ENCODE data around the gene HIVEP3. TPM values are rescaled to one million over a fixed set of nuclear protein-coding genes. Genes with fewer than 3 reads are reported as not detected.

The HIVEP3 gene
- total RNA-seq, 1 donor from 2014 or later, result 5.8 TPM

DNA sequence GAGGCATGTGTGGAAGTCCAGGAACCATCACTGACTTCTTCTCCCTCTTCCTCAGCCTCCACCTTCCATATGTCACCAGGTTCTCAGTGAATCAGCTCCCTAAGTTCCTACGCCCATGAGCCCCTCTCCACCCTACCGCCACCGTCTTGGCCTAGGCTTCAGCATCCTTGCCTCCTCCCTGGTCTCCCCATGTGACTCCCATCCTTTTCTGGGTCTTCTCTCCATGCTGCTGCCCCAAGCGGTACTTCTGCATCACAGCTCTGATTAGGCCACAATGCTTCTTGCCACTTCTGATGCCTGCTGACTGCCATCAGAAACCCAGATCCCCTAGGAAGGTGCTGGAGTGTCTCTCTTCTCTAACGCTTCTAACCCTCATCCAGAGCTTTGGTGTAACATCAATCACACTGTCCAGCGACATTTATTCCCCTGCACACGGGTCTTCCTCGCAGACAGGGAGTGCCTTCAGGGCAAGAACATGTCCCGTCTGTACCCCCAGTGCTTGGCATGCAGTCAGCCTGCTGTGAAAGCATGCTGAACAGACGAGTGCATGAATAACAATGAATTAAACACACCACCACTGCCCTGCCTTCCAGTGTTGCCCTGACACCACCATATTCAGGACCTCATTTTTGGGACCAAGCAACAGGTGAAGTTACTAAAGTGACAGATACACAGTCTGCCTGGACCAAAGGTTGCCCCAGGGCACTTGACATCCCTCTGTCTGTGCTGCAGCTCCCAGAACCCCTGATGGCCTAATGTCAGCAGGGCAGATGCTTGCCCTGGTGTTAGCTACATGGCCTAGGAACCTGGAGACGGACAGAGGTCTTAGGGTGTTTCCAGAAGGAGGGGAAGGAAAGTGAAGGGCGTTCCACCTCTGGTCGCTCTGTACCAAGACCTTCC is 275.6 kb downstream of the HIVEP3 start:
- TF ChIP-seq, protein P1, sequence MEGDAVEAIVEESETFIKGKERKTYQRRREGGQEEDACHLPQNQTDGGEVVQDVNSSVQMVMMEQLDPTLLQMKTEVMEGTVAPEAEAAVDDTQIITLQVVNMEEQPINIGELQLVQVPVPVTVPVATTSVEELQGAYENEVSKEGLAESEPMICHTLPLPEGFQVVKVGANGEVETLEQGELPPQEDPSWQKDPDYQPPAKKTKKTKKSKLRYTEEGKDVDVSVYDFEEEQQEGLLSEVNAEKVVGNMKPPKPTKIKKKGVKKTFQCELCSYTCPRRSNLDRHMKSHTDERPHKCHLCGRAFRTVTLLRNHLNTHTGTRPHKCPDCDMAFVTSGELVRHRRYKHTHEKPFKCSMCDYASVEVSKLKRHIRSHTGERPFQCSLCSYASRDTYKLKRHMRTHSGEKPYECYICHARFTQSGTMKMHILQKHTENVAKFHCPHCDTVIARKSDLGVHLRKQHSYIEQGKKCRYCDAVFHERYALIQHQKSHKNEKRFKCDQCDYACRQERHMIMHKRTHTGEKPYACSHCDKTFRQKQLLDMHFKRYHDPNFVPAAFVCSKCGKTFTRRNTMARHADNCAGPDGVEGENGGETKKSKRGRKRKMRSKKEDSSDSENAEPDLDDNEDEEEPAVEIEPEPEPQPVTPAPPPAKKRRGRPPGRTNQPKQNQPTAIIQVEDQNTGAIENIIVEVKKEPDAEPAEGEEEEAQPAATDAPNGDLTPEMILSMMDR (IDR thresholded peaks at IDR 0.05; ENCODE audit: insufficient read depth, low read length, poor library complexity, severe bottlenecking), result no peak
- Histone ChIP-seq H3K4me3 (ENCODE audit: low read depth, low read length) (no peak overlapping the region), H3K27me3 (ENCODE audit: control insufficient read depth, insufficient read depth, low read length) (no peaks in the 10 kb centered on the region), H3K36me3 (ENCODE audit: control insufficient read depth, insufficient read depth, low read length) (no peaks in the 10 kb centered on the region)
- DNase-seq (ENCODE audit: low read depth), result no peak

DNA sequence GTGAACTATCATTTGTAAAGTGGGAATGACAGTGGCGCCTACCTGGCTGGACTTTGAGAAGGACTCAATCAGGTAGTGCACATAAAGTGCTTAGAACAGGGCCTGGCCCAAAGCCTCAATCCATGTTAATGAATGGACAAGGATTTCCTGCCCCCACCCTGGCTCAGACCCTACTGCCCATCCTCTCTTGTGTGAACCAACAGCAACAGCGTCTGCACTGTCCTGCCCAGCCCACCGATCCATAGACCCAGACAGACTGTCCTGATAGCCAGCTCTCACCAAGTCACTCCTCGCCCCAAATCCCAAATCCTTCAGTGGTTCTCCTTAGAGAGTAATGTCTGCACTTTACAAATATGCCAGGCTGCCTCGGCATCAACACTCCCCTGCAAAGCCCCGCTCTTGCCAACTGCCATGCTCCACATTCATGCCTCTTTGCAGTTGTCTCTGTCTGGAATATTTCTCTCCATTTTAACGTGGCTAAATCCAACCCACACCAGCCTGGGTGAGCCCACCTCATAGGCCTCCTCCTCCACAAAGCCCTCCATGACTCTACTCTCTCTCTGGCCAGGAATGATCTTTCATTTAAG is 276.7 kb downstream of the HIVEP3 start:
- Histone ChIP-seq H3K27me3 (ENCODE audit: control insufficient read depth, insufficient read depth, low read length) (no peaks in the 10 kb centered on the region), H3K36me3 (ENCODE audit: control insufficient read depth, insufficient read depth, low read length) (no peaks in the 10 kb centered on the region), H3K4me3 (ENCODE audit: low read depth, low read length) (no peak overlapping the region)
- TF ChIP-seq, protein P1 (IDR thresholded peaks at IDR 0.05; ENCODE audit: insufficient read depth, low read length, poor library complexity, severe bottlenecking), result no peak
- DNase-seq (ENCODE audit: low read depth), result no peak

- Histone ChIP-seq H3K4me3 (ENCODE audit: low read depth, low read length) (no peak overlapping the region), H3K27me3 (ENCODE audit: control insufficient read depth, insufficient read depth, low read length) (no peaks in the 10 kb centered on the region), H3K36me3 (ENCODE audit: control insufficient read depth, insufficient read depth, low read length) (no peaks in the 10 kb centered on the region)
- no peak for DNase-seq (ENCODE audit: low read depth)
- TF ChIP-seq, protein P1 (IDR thresholded peaks at IDR 0.05; ENCODE audit: insufficient read depth, low read length, poor library complexity, severe bottlenecking), result no peak
Observed at GRCh38 chr1:41641475-41641814, 277.3 kb downstream of the HIVEP3 start.

DNA sequence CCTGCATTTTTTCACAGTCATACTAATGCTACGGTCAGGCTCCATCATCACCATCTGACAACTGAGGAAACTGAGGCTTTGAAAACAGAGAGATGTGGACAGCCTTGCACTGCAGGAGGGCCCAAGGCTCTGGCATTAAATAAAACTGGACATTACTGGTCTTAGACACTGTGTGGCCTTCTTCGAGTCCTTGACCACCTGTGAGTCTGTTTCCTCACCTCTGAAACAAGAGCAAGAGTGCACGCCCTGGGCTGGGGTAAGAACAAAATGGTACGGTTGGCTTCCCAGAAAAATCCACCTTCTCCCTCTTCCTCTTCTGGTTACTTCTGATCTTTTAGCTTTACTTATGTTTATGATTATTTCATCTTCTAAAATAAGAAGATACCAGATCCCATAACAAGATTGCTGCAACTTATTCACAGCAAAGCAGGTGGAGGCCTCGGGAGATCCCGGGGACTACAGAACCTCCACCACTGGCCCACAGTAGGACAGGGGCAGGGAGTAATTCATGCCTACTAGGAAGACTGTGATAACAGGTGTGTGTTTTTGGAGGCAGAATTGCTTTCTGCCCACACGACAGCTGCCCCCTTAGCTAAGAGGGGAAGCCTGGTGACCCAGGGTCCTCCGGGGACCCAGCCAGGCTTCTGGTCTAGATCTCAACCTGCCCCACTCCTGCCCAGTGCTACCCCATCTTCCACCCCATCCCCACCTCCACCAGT is 277.8 kb downstream of the HIVEP3 start:
- Histone ChIP-seq H3K27me3 (ENCODE audit: control insufficient read depth, insufficient read depth, low read length) (no peaks in the 10 kb centered on the region), H3K36me3 (ENCODE audit: control insufficient read depth, insufficient read depth, low read length) (no peaks in the 10 kb centered on the region), H3K4me3 (ENCODE audit: low read depth, low read length) (no peak overlapping the region)
- DNase-seq (ENCODE audit: low read depth), result no peak
- TF ChIP-seq, protein P1 (IDR thresholded peaks at IDR 0.05; ENCODE audit: insufficient read depth, low read length, poor library complexity, severe bottlenecking), result no peak

DNA sequence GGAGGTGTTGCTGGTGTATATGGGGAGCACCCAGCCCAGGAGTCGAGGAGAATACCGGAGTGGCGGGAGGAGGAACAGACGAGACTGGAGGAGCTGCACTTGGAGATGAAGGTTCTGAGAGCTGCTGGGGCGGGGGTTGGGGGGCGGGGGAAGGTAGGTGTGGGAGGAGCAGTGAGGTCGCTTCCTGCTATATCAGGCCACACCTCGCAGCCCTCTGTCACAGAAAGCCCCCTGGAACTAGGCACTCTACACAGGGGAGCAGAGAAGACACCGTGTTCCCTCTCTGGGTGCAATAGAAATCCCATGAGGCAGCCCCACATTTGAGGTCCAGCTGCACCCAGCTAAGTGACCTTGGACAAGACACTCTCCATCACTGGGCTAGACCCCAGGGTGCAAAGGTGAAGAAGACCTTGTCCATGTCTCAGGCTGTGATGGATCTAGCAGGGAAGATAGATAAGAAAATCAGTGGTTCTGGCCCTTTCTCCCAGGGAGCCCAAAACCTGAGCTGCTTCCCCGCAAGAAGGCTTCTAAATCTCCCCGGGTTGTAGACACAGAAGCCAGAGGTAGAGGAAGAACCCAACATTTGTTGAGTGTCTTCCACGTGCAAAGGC is 278.5 kb downstream of the HIVEP3 start:
- no peaks in the 10 kb centered on the region for H3K27me3 ChIP-seq (ENCODE audit: control insufficient read depth, insufficient read depth, low read length)
- no peak for DNase-seq (ENCODE audit: low read depth)
- no peaks in the 10 kb centered on the region for H3K36me3 ChIP-seq (ENCODE audit: control insufficient read depth, insufficient read depth, low read length)
- no peak overlapping the region for H3K4me3 ChIP-seq (ENCODE audit: low read depth, low read length)
- TF ChIP-seq, protein P1 (IDR thresholded peaks at IDR 0.05; ENCODE audit: insufficient read depth, low read length, poor library complexity, severe bottlenecking), result no peak
